Measurements from ENCODE around the gene PLEKHA4. TPM values are rescaled to one million over a fixed set of nuclear protein-coding genes. Genes with fewer than 3 reads are reported as not detected.
"Not testable (repeated sequence)": the region's sequence is repeated elsewhere in the genome, so short reads cannot be mapped to it uniquely, and the experiment has no call there.

PLEKHA4 gene
- total and polyA plus RNA-seq, 2 donors: 4.1 to 17.3 TPM

DNA sequence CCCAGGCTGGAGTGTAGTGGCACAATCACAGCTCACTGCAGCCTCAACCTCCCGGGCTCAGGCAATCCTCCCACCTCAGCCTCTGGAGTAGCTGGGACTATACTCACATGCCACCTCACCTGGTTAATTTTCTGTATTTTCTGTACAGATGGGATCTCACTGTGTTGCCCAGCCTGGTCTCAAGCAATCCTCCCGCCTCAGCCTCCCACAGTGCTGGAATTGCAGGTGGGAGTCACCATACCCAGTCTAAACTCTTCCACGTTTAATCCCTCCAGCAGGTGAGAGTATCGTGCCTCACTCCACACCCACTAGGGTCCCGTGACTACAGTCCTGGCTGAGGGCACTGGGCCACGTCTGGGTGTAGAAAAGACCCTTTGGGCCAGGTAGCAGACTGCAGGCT is 74.1 kb downstream of the PLEKHA4 start:
- Histone ChIP-seq H3K4me1 (ENCODE audit: control insufficient read depth in 2 of 2, insufficient read depth in 2 of 2, low read length in 2 of 2) (peaks cover 0 to 10% of the 10 kb centered on the region in 2 donors), H3K4me3 (ENCODE audit: low read length in 2 of 2) (no peak overlapping the region), H3K36me3 (ENCODE audit: control insufficient read depth in 2 of 2, insufficient read depth in 2 of 2, low read length in 1 of 2) (peaks cover 0 to 5% of the 10 kb centered on the region in 2 donors), H3K27ac (ENCODE audit: low read depth in 1 of 2, low read length in 1 of 2) (no peak overlapping the region), H3K9me3 (ENCODE audit: control insufficient read depth in 2 of 2, insufficient read depth in 1 of 2, low read length in 1 of 2) (no peaks in the 10 kb centered on the region), H3K27me3 (ENCODE audit: control insufficient read depth in 2 of 2, insufficient read depth in 1 of 2, low read length in 1 of 2) (no peaks in the 10 kb centered on the region)
- WGBS: 95% methylated on average over 6 of the region's 6 CpGs
- DNase-seq (ENCODE audit: low read depth in 6 of 9, low spot score in 9 of 9): no peak

GRCh38 chr19:48793271-48793670 is 75.1 kb downstream of the PLEKHA4 start:
- H3K4me3 ChIP-seq (ENCODE audit: low read length in 2 of 2): no peak overlapping the region
- peaks cover 0 to 10% of the 10 kb centered on the region in 2 donors for H3K4me1 ChIP-seq (ENCODE audit: control insufficient read depth in 2 of 2, insufficient read depth in 2 of 2, low read length in 2 of 2)
- 80% methylated on average over 8 of the region's 8 CpGs for WGBS
- H3K27ac ChIP-seq (ENCODE audit: low read depth in 1 of 2, low read length in 1 of 2): no peak overlapping the region
- no peaks in the 10 kb centered on the region for H3K9me3 ChIP-seq (ENCODE audit: control insufficient read depth in 2 of 2, insufficient read depth in 1 of 2, low read length in 1 of 2)
- no peak for DNase-seq (ENCODE audit: low read depth in 6 of 9, low spot score in 9 of 9)
- H3K36me3 ChIP-seq (ENCODE audit: control insufficient read depth in 2 of 2, insufficient read depth in 2 of 2, low read length in 1 of 2): no peaks in the 10 kb centered on the region
- H3K27me3 ChIP-seq (ENCODE audit: control insufficient read depth in 2 of 2, insufficient read depth in 1 of 2, low read length in 1 of 2): no peaks in the 10 kb centered on the region

- H3K9me3 ChIP-seq (ENCODE audit: control insufficient read depth in 2 of 2, insufficient read depth in 1 of 2, low read length in 1 of 2); H3K4me3 ChIP-seq (ENCODE audit: low read length in 2 of 2); H3K36me3 ChIP-seq (ENCODE audit: control insufficient read depth in 2 of 2, insufficient read depth in 2 of 2, low read length in 1 of 2); H3K27ac ChIP-seq (ENCODE audit: low read depth in 1 of 2, low read length in 1 of 2); DNase-seq (ENCODE audit: low read depth in 6 of 9, low spot score in 9 of 9); H3K27me3 ChIP-seq (ENCODE audit: control insufficient read depth in 2 of 2, insufficient read depth in 1 of 2, low read length in 1 of 2); H3K4me1 ChIP-seq (ENCODE audit: control insufficient read depth in 2 of 2, insufficient read depth in 2 of 2, low read length in 2 of 2): not testable (repeated sequence)
- WGBS: 97% methylated on average over 9 of the region's 9 CpGs
These were observed 81.1 kb downstream of the PLEKHA4 start for GRCh38 chr19:48787331-48787730.

Other genes with a start within 250 kb of the PLEKHA4 start
Only the 30 nearest of the 32 such genes appear.
- gene DBP, start 231.2 kb downstream of the PLEKHA4 start, total RNA-seq: 15.8 TPM
- 21.2 TPM for gene DBP, start 231.2 kb downstream of the PLEKHA4 start, polyA plus RNA-seq
- 9.8 TPM for gene CA11, start 222.4 kb downstream of the PLEKHA4 start, total RNA-seq
- gene CA11, start 222.4 kb downstream of the PLEKHA4 start, polyA plus RNA-seq: 15.3 TPM
- 0.09 TPM for gene NTN5, start 195.6 kb downstream of the PLEKHA4 start, total RNA-seq
- 3.5 TPM for gene NTN5, start 195.6 kb downstream of the PLEKHA4 start, polyA plus RNA-seq
- gene FUT2, start 172.6 kb downstream of the PLEKHA4 start, total RNA-seq: 0.66 TPM
- 3.2 TPM for gene FUT2, start 172.6 kb downstream of the PLEKHA4 start, polyA plus RNA-seq
- 0.38 TPM for gene MAMSTR, start 148.9 kb downstream of the PLEKHA4 start, total RNA-seq
- 1.2 TPM for gene MAMSTR, start 148.9 kb downstream of the PLEKHA4 start, polyA plus RNA-seq
- 3.3 TPM for gene RASIP1, start 128.0 kb downstream of the PLEKHA4 start, total RNA-seq
- gene RASIP1, start 128.0 kb downstream of the PLEKHA4 start, polyA plus RNA-seq: 15.6 TPM
- 0.05 TPM for gene IZUMO1, start 121.7 kb downstream of the PLEKHA4 start, total RNA-seq
- gene IZUMO1, start 121.7 kb downstream of the PLEKHA4 start, polyA plus RNA-seq: 0.18 TPM
- gene FUT1, start 116.0 kb downstream of the PLEKHA4 start, total RNA-seq: 0.52 TPM
- 1.3 TPM for gene FUT1, start 116.0 kb downstream of the PLEKHA4 start, polyA plus RNA-seq
- not detected for gene FGF21, start 113.1 kb downstream of the PLEKHA4 start, total RNA-seq
- 0.11 TPM for gene FGF21, start 113.1 kb downstream of the PLEKHA4 start, polyA plus RNA-seq
- gene BCAT2, start 57.6 kb downstream of the PLEKHA4 start, total RNA-seq: 18.9 TPM
- gene BCAT2, start 57.6 kb downstream of the PLEKHA4 start, polyA plus RNA-seq: 37.5 TPM
- gene HSD17B14, start 32.1 kb downstream of the PLEKHA4 start, total RNA-seq: 9.9 TPM
- 20.4 TPM for gene HSD17B14, start 32.1 kb downstream of the PLEKHA4 start, polyA plus RNA-seq
- 12.1 TPM for gene PPP1R15A, start 3.8 kb upstream of the PLEKHA4 start, total RNA-seq
- gene PPP1R15A, start 3.8 kb upstream of the PLEKHA4 start, polyA plus RNA-seq: 40.0 TPM
- gene TULP2, start 30.1 kb upstream of the PLEKHA4 start, total RNA-seq: not detected
- 0.02 TPM for gene TULP2, start 30.1 kb upstream of the PLEKHA4 start, polyA plus RNA-seq
- gene NUCB1, start 31.7 kb upstream of the PLEKHA4 start, total RNA-seq: 42.3 TPM
- 119 TPM for gene NUCB1, start 31.7 kb upstream of the PLEKHA4 start, polyA plus RNA-seq
- gene DHDH, start 65.1 kb upstream of the PLEKHA4 start, total RNA-seq: 0.28 TPM
- gene DHDH, start 65.1 kb upstream of the PLEKHA4 start, polyA plus RNA-seq: 1.0 TPM
- 62.6 TPM for gene BAX, start 86.3 kb upstream of the PLEKHA4 start, total RNA-seq
- 126 TPM for gene BAX, start 86.3 kb upstream of the PLEKHA4 start, polyA plus RNA-seq
- 1,031 TPM for gene FTL, start 96.7 kb upstream of the PLEKHA4 start, total RNA-seq
- 8,316 TPM for gene FTL, start 96.7 kb upstream of the PLEKHA4 start, polyA plus RNA-seq
- gene GYS1, start 124.7 kb upstream of the PLEKHA4 start, total RNA-seq: 14.0 TPM
- 22.2 TPM for gene GYS1, start 124.7 kb upstream of the PLEKHA4 start, polyA plus RNA-seq
- gene RUVBL2, start 125.3 kb upstream of the PLEKHA4 start, total RNA-seq: 107 TPM
- 52.0 TPM for gene RUVBL2, start 125.3 kb upstream of the PLEKHA4 start, polyA plus RNA-seq
- not detected for gene LHB, start 148.5 kb upstream of the PLEKHA4 start, total RNA-seq
- gene LHB, start 148.5 kb upstream of the PLEKHA4 start, polyA plus RNA-seq: 1.2 TPM
- 0.14 TPM for gene CGB3, start 155.7 kb upstream of the PLEKHA4 start, total RNA-seq
- 0.37 TPM for gene CGB3, start 155.7 kb upstream of the PLEKHA4 start, polyA plus RNA-seq
- gene CGB2, start 163.3 kb upstream of the PLEKHA4 start, total RNA-seq: not detected
- gene CGB2, start 163.3 kb upstream of the PLEKHA4 start, polyA plus RNA-seq: 0.11 TPM
- not detected for gene CGB1, start 168.3 kb upstream of the PLEKHA4 start, total RNA-seq
- not detected for gene CGB1, start 168.3 kb upstream of the PLEKHA4 start, polyA plus RNA-seq
- 0.19 TPM for gene CGB5, start 175.2 kb upstream of the PLEKHA4 start, total RNA-seq
- gene CGB5, start 175.2 kb upstream of the PLEKHA4 start, polyA plus RNA-seq: 0.98 TPM
- 0.14 TPM for gene CGB8, start 180.5 kb upstream of the PLEKHA4 start, total RNA-seq
- gene CGB8, start 180.5 kb upstream of the PLEKHA4 start, polyA plus RNA-seq: 0.27 TPM
- 0.33 TPM for gene CGB7, start 189.1 kb upstream of the PLEKHA4 start, total RNA-seq
- 6.7 TPM for gene CGB7, start 189.1 kb upstream of the PLEKHA4 start, polyA plus RNA-seq
- 6.7 TPM for gene NTF4, start 196.2 kb upstream of the PLEKHA4 start, total RNA-seq
- gene NTF4, start 196.2 kb upstream of the PLEKHA4 start, polyA plus RNA-seq: 30.1 TPM
- gene KCNA7, start 204.1 kb upstream of the PLEKHA4 start, total RNA-seq: not detected
- gene KCNA7, start 204.1 kb upstream of the PLEKHA4 start, polyA plus RNA-seq: 0.05 TPM
- gene SNRNP70, start 216.8 kb upstream of the PLEKHA4 start, total RNA-seq: 142 TPM
- gene SNRNP70, start 216.8 kb upstream of the PLEKHA4 start, polyA plus RNA-seq: 419 TPM
- 3.5 TPM for gene LIN7B, start 245.8 kb upstream of the PLEKHA4 start, total RNA-seq
- 9.0 TPM for gene LIN7B, start 245.8 kb upstream of the PLEKHA4 start, polyA plus RNA-seq